K562 (cell line): ENCODE results near the gene ZSWIM9. TPM values are rescaled to one million over a fixed set of nuclear protein-coding genes. Genes with fewer than 3 reads are reported as not detected.
A peak's percentile ranks its signal among the peaks of the same experiment; 100 is the strongest.

Experiments used
- BACH1 ChIP-seq: fragments of 200-800 bp; sonication (Bioruptor generic); IDR thresholded peaks from 2 replicates; pipeline ENCODE4 v1.6.1; 2016; ENCODE audit warnings: missing genetic modification characterization, missing compliant biosample characterization
- CBX3 ChIP-seq, 2 experiments: IDR thresholded peaks; 1 replicate in 1 of 2; 2 replicates in 1 of 2; pipeline ENCODE4 v1.6.1; 2012; ENCODE audit warnings: inconsistent platforms in 2 of 2, low read length in 2 of 2, borderline replicate concordance in 1 of 2, control low read depth in 1 of 2
- GABPB2 ChIP-seq: fragments of 250-450 bp; sonication (Bioruptor Pico); conservative IDR thresholded peaks from 2 replicates; pipeline ENCODE4 v1.5.1; 2021; ENCODE audit warnings: mild to moderate bottlenecking
- HNRNPK ChIP-seq: fragments of 200-400 bp; formaldehyde crosslinking; IDR thresholded peaks from one replicate; pipeline ENCODE4 v1.6.1; 2018; ENCODE audit warnings: mild to moderate bottlenecking, low read depth, low read length; ENCODE audit not compliant: poor library complexity, severe bottlenecking
- IFI16 ChIP-seq: fragments of 250-450 bp; sonication (Bioruptor Pico); IDR thresholded peaks from 2 replicates; pipeline ENCODE4 v2.1.2; 2022; ENCODE audit warnings: mild to moderate bottlenecking, inconsistent platforms
- JUNB ChIP-seq: fragments of 450-650 bp; formaldehyde crosslinking; conservative IDR thresholded peaks from 2 replicates; pipeline ENCODE4 v1.4.0; 2020; ENCODE audit warnings: mild to moderate bottlenecking
- MEF2D ChIP-seq: conservative IDR thresholded peaks from 2 replicates; pipeline ENCODE4 v1.6.1; 2016; ENCODE audit warnings: low read depth, missing genetic modification characterization, missing compliant biosample characterization
- NEUROD1 ChIP-seq: fragments of 150-350 bp; IDR thresholded peaks from 2 replicates; pipeline ENCODE4 v1.6.1; 2014; ENCODE audit warnings: borderline replicate concordance, low read length, low read depth; ENCODE audit not compliant: partially characterized antibody
- PCBP1 ChIP-seq: fragments of 200-400 bp; formaldehyde crosslinking; IDR thresholded peaks from 2 replicates; pipeline ENCODE4 v1.6.1; 2018; ENCODE audit warnings: mild to moderate bottlenecking, low read depth, low read length; ENCODE audit not compliant: poor library complexity, severe bottlenecking
- PHF8 ChIP-seq: fragments of 200-600 bp; sonication (generic); IDR thresholded peaks from 2 replicates; pipeline ENCODE4 v1.6.1; 2012; ENCODE audit warnings: mixed run types, mild to moderate bottlenecking, inconsistent platforms, low read length, moderate library complexity, borderline replicate concordance
- PRMT5 ChIP-seq: sonication (generic); formaldehyde crosslinking; IDR thresholded peaks from 2 replicates; pipeline ENCODE4 v1.5.0; 2020; ENCODE audit warnings: missing genetic modification reagents
- RBM14 ChIP-seq: fragments of 200-400 bp; formaldehyde crosslinking; IDR thresholded peaks from 2 replicates; pipeline ENCODE4 v1.6.1; 2018; ENCODE audit warnings: low read depth, mild to moderate bottlenecking, low read length, moderate library complexity, borderline replicate concordance; ENCODE audit not compliant: insufficient read depth
- SRF ChIP-seq, 2 experiments: fragments of 250-450, 450-650 bp in 1 of 2; sonication (Bioruptor Pico) in 1 of 2; sonication (generic) in 1 of 2; formaldehyde crosslinking; IDR thresholded peaks; 2 replicates each; pipeline versions ENCODE4 v1.5.0 to v1.5.1; 2020 to 2022; ENCODE audit warnings: mild to moderate bottlenecking in 1 of 2, missing genetic modification reagents in 1 of 2
- U2AF2 ChIP-seq: fragments of 200-400 bp; formaldehyde crosslinking; optimal IDR thresholded peaks from 2 replicates; pipeline ENCODE3; 2017; ENCODE audit warnings: low read depth, mild to moderate bottlenecking, low read length
- ZFP36 ChIP-seq: fragments of 150-350 bp; IDR thresholded peaks from 2 replicates; pipeline ENCODE4 v1.6.1; 2018; ENCODE audit warnings: low read length, low read depth; ENCODE audit not compliant: partially characterized antibody
- ZNF384 ChIP-seq: IDR thresholded peaks from 2 replicates; pipeline ENCODE4 v1.6.1; 2012; ENCODE audit warnings: low read depth, low read length, improper control_type of control experiment
- ZNF717 ChIP-seq: fragments of 250-450 bp; sonication (Bioruptor Pico); IDR thresholded peaks from 2 replicates; pipeline ENCODE4 v1.5.0; 2021
- ZNF778 ChIP-seq: fragments of 450-650 bp; formaldehyde crosslinking; IDR thresholded peaks from 2 replicates; pipeline ENCODE4 v1.4.0; 2020; ENCODE audit warnings: mild to moderate bottlenecking, moderate library complexity
- ZSCAN29 ChIP-seq: fragments of 450-650 bp; IDR thresholded peaks from 2 replicates; pipeline ENCODE4 v1.6.1; 2017
- polyA plus RNA-seq, 8 experiments: library from polyadenylated mRNA; depleted of rRNA in 4 of 8; stranded (reverse) in 5 of 8; unstranded in 3 of 8; fragments of >200 nt; fragmentation: Nextera tagmentation in 2 of 8; fragmentation: Illumina TruSeq in 1 of 8; extraction: Ambion mirVana in 2 of 8; extraction: Trizol in 1 of 8; gene quantifications; 2 replicates each; pipeline versions ENCODE4 v1.2.1 to v1.2.3, GENCODE V29; 2011 to 2014; ENCODE audit warnings: inconsistent platforms in 1 of 8, missing spikeins in 1 of 8
- total RNA-seq, 7 experiments: library from RNA; depleted of rRNA in 6 of 7; stranded (reverse); fragments of >200 nt in 6 of 7; fragmentation: Illumina TruSeq in 2 of 7; extraction: Trizol in 2 of 7; gene quantifications; 2 replicates each; pipeline versions ENCODE4 v1.2.1 to v1.2.3, GENCODE V29; 2011 to 2021; ENCODE audit warnings: low replicate concordance in 1 of 7
- TF ChIP-seq, protein P1 (sequence below): IDR thresholded peaks from 3 replicates; pipeline ENCODE4 v1.6.1; 2011; ENCODE audit warnings: borderline replicate concordance, mild to moderate bottlenecking, moderate library complexity; ENCODE audit not compliant: insufficient read length; ENCODE audit errors: extremely low read depth
- TF ChIP-seq, protein P2 (sequence below): fragments of 250-450 bp; sonication (Bioruptor Pico); IDR thresholded peaks from 2 replicates; pipeline ENCODE4 v1.8.0; 2022; ENCODE audit warnings: inconsistent platforms, mild to moderate bottlenecking, moderate library complexity, borderline replicate concordance
- TF ChIP-seq, protein P3 (sequence below): fragments of 250-450 bp; sonication (Bioruptor Pico); IDR thresholded peaks from 2 replicates; pipeline ENCODE4 v1.4.0; 2020; ENCODE audit warnings: mild to moderate bottlenecking

ZSWIM9 gene
- total and polyA plus RNA-seq, 9 of the 15 experiments (the other 6 are each of a cell fraction or from before 2014, with no cell fraction given) = 0.04 to 1.4 (median 0.34) TPM; not detected in 1

DNA sequence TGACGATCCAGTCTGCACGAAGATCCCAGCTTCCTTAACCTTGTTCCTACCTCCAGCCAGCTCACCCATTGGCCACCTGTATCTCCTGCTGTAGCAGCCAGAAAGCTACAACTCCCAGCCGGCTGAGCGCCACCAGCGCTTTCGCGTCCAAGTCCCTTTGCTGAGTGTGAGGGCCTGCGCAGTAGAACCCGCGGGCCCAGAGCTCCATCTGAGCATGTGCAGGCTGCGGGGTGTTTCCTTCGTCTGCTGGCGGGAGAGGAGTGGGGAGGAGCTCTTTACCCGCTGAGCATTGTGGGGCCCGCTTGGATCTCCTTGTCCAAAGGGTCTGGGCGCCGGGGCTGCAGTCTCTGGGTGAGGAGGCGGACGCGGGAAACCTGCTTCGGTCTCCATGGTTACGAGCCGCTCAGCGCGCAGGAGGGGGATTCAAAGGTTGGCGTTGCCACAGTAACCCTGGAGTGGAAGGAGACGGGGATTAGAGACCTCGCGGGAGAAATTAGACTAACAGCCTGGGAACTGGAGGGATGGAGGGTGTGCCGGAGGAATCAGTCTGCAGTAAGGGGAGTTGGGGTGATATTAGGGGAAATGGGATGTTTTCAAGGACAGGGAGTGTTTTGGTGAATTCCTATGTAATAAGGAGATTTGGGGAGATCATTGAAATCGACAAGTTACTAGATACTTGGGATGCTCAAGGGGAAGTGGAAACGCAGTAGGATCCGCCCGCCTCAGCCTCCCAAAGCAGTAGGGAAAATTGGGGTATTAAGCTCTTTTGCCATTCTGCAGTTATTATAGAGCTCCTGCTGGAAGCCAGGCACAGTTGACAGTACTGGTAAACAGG is 33.5 kb downstream of the ZSWIM9 start (continued):
- TF ChIP-seq, protein P1, sequence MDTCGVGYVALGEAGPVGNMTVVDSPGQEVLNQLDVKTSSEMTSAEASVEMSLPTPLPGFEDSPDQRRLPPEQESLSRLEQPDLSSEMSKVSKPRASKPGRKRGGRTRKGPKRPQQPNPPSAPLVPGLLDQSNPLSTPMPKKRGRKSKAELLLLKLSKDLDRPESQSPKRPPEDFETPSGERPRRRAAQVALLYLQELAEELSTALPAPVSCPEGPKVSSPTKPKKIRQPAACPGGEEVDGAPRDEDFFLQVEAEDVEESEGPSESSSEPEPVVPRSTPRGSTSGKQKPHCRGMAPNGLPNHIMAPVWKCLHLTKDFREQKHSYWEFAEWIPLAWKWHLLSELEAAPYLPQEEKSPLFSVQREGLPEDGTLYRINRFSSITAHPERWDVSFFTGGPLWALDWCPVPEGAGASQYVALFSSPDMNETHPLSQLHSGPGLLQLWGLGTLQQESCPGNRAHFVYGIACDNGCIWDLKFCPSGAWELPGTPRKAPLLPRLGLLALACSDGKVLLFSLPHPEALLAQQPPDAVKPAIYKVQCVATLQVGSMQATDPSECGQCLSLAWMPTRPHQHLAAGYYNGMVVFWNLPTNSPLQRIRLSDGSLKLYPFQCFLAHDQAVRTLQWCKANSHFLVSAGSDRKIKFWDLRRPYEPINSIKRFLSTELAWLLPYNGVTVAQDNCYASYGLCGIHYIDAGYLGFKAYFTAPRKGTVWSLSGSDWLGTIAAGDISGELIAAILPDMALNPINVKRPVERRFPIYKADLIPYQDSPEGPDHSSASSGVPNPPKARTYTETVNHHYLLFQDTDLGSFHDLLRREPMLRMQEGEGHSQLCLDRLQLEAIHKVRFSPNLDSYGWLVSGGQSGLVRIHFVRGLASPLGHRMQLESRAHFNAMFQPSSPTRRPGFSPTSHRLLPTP = no peak
- 0 out of 2 replicates have a peak, but pooled peaks have one; percentile 52 for TF ChIP-seq ZNF717 (CRISPR knock-in tag)
- no peak for TF ChIP-seq JUNB (CRISPR knock-in tag)
- TF ChIP-seq, protein P2, sequence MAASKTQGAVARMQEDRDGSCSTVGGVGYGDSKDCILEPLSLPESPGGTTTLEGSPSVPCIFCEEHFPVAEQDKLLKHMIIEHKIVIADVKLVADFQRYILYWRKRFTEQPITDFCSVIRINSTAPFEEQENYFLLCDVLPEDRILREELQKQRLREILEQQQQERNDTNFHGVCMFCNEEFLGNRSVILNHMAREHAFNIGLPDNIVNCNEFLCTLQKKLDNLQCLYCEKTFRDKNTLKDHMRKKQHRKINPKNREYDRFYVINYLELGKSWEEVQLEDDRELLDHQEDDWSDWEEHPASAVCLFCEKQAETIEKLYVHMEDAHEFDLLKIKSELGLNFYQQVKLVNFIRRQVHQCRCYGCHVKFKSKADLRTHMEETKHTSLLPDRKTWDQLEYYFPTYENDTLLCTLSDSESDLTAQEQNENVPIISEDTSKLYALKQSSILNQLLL = no peak
- no peak for TF ChIP-seq PRMT5
- TF ChIP-seq, protein P3, sequence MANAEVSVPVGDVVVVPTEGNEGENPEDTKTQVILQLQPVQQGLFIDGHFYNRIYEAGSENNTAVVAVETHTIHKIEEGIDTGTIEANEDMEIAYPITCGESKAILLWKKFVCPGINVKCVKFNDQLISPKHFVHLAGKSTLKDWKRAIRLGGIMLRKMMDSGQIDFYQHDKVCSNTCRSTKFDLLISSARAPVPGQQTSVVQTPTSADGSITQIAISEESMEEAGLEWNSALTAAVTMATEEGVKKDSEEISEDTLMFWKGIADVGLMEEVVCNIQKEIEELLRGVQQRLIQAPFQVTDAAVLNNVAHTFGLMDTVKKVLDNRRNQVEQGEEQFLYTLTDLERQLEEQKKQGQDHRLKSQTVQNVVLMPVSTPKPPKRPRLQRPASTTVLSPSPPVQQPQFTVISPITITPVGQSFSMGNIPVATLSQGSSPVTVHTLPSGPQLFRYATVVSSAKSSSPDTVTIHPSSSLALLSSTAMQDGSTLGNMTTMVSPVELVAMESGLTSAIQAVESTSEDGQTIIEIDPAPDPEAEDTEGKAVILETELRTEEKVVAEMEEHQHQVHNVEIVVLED = no peak
- no peak for TF ChIP-seq IFI16 (CRISPR knock-in tag)
- TF ChIP-seq PCBP1 = no peak
- TF ChIP-seq RBM14 = no peak
- peak; percentile 79 for TF ChIP-seq PHF8
- TF ChIP-seq ZSCAN29 = no peak
- 0 out of 2 replicates have a peak, but pooled peaks have one; percentile 40 for TF ChIP-seq MEF2D (tag)
- no peak for TF ChIP-seq BACH1 (tag)
- peak in 1 of 2 experiments; percentile 59; a peak in 1 of 4 replicates for TF ChIP-seq SRF (CRISPR knock-in tag; IDR thresholded peaks at IDR 0.05)
- peak; percentile 31 for TF ChIP-seq NEUROD1
- TF ChIP-seq ZFP36 = no peak
- TF ChIP-seq CBX3 (IDR thresholded peaks at IDR 0.05; ENCODE audit: borderline replicate concordance in 1 of 2, low read length in 2 of 2) = peak in 1 of 2 experiments; percentile 16; a peak in 1 of 3 replicates
- no peak for TF ChIP-seq ZNF384
- TF ChIP-seq GABPB2 (CRISPR knock-in tag) = no peak
- TF ChIP-seq HNRNPK = no peak
- TF ChIP-seq U2AF2 = no peak
- TF ChIP-seq ZNF778 (CRISPR knock-in tag) = no peak
